K562 (cell line): Measurements from ENCODE around the gene TMEM248. TPM values are rescaled to one million over a fixed set of nuclear protein-coding genes. Genes with fewer than 3 reads are reported as not detected.

Experiments
- MGA ChIP-seq: fragments of 450-650 bp; IDR thresholded peaks from 2 replicates; pipeline ENCODE4 v1.6.1; 2016; ENCODE audit warnings: mild to moderate bottlenecking, moderate library complexity
- polyA plus RNA-seq, 8 experiments: library from polyadenylated mRNA; depleted of rRNA in 4 of 8; stranded (reverse) in 5 of 8; unstranded in 3 of 8; fragments of >200 nt; fragmentation: Nextera tagmentation in 2 of 8; fragmentation: Illumina TruSeq in 1 of 8; extraction: Ambion mirVana in 2 of 8; extraction: Trizol in 1 of 8; gene quantifications; 2 replicates each; pipeline versions ENCODE4 v1.2.1 to v1.2.3, GENCODE V29; 2011 to 2014; ENCODE audit warnings: inconsistent platforms in 1 of 8, missing spikeins in 1 of 8
- total RNA-seq, 7 experiments: library from RNA; depleted of rRNA in 6 of 7; stranded (reverse); fragments of >200 nt in 6 of 7; fragmentation: Illumina TruSeq in 2 of 7; extraction: Trizol in 2 of 7; gene quantifications; 2 replicates each; pipeline versions ENCODE4 v1.2.1 to v1.2.3, GENCODE V29; 2011 to 2021; ENCODE audit warnings: low replicate concordance in 1 of 7

TMEM248 gene
- total and polyA plus RNA-seq, 9 of the 15 experiments (the other 6 are each of a cell fraction or from before 2014, with no cell fraction given) = 6.3 to 132 (median 64.4) TPM

DNA sequence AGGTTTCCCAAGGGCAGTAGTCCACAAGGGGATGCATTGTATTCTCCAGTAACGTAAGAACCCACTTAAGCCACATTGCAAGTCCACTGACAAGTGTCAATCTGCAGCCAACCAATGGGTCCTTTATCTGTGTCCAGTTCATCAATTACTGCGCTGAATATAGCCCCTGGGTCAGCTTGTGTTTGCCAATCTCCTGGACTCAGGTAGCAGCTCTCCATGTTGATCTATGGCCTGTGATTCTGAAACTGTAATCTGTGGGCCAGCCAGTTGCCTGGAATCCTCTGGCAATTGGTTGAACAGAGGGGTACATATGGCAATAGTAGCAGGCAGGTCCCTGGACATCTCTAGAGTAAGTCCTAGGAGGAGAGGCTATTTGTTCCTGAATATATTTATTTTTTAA, 8.8 kb upstream of the TMEM248 start (continued):
- TF ChIP-seq MGA = no peak
- TF ChIP-seq, all 486 proteins: peak for 0
